Trophoblast cell (in vitro differentiated cells and primary cell): ENCODE measurements around the gene TTC16.

Experiments
- DNase-seq, 2 donors: peaks; one replicate each; pipeline ENCODE4 v3.0.0-alpha.2; 2016
- H2AFZ ChIP-seq: 2 replicates; pipeline ENCODE4 v1.6.1; 2013; ENCODE audit warnings: low read length, moderate library complexity, mild to moderate bottlenecking; ENCODE audit not compliant: insufficient read depth, poor library complexity
- H2AK5ac ChIP-seq: 2 replicates; pipeline ENCODE4 v1.6.1; 2013; ENCODE audit warnings: mild to moderate bottlenecking, low read length
- H2BK120ac ChIP-seq: 2 replicates; pipeline ENCODE4 v1.6.1; 2013; ENCODE audit warnings: low read length, mild to moderate bottlenecking, moderate library complexity; ENCODE audit not compliant: insufficient read depth, poor library complexity
- H2BK12ac ChIP-seq: 2 replicates; pipeline ENCODE4 v1.6.1; 2013; ENCODE audit warnings: mild to moderate bottlenecking, low read length, moderate library complexity
- H2BK5ac ChIP-seq: 2 replicates; pipeline ENCODE4 v1.6.1; 2013; ENCODE audit warnings: low read length, low read depth, moderate library complexity, mild to moderate bottlenecking; ENCODE audit not compliant: poor library complexity
- H3K14ac ChIP-seq: 2 replicates; pipeline ENCODE4 v1.6.1; 2013; ENCODE audit warnings: mild to moderate bottlenecking, low read length
- H3K18ac ChIP-seq: 2 replicates; pipeline ENCODE4 v1.6.1; 2013; ENCODE audit warnings: mild to moderate bottlenecking, low read length
- H3K23ac ChIP-seq: 2 replicates; pipeline ENCODE4 v1.6.1; 2013; ENCODE audit warnings: low read length
- H3K27ac ChIP-seq: 2 replicates; pipeline ENCODE4 v1.5.1; 2013; ENCODE audit warnings: low read depth, mild to moderate bottlenecking, inconsistent platforms, low read length, moderate library complexity
- H3K27me3 ChIP-seq: 2 replicates; pipeline ENCODE4 v1.6.1; 2013; ENCODE audit warnings: inconsistent platforms, mild to moderate bottlenecking, low read length, moderate library complexity; ENCODE audit not compliant: insufficient read depth
- H3K36me3 ChIP-seq, 2 experiments: 1 replicate in 1 of 2; 2 replicates in 1 of 2; pipeline ENCODE4 v1.6.1; 2013; ENCODE audit warnings: low read length in 2 of 2, mild to moderate bottlenecking in 2 of 2, moderate library complexity in 1 of 2; ENCODE audit not compliant: insufficient read depth in 2 of 2, control insufficient read depth in 1 of 2
- H3K4ac ChIP-seq: 2 replicates; pipeline ENCODE4 v1.6.1; 2013; ENCODE audit warnings: low read depth, mild to moderate bottlenecking, low read length, moderate library complexity
- H3K4me1 ChIP-seq, 2 experiments: 1 replicate in 1 of 2; 2 replicates in 1 of 2; pipeline ENCODE4 v1.6.1; 2013; ENCODE audit warnings: low read length in 2 of 2, mild to moderate bottlenecking in 2 of 2, moderate library complexity in 1 of 2; ENCODE audit not compliant: insufficient read depth in 2 of 2, control insufficient read depth in 1 of 2
- H3K4me2 ChIP-seq: 2 replicates; pipeline ENCODE4 v1.6.1; 2013; ENCODE audit warnings: inconsistent platforms, mild to moderate bottlenecking, low read length, moderate library complexity
- H3K4me3 ChIP-seq: 2 replicates; pipeline ENCODE4 v1.5.1; 2013; ENCODE audit warnings: mild to moderate bottlenecking, low read depth, low read length, inconsistent platforms
- H3K79me1 ChIP-seq: one replicate; pipeline ENCODE4 v1.6.1; 2013; ENCODE audit warnings: low read length
- H3K79me2 ChIP-seq: 2 replicates; pipeline ENCODE4 v1.6.1; 2013; ENCODE audit warnings: low read length, mild to moderate bottlenecking; ENCODE audit not compliant: control insufficient read depth, insufficient read depth, poor library complexity
- H3K9ac ChIP-seq: 2 replicates; pipeline ENCODE4 v1.6.1; 2013; ENCODE audit warnings: mild to moderate bottlenecking, low read length
- H3K9me3 ChIP-seq: 2 replicates; pipeline ENCODE4 v1.6.1; 2013; ENCODE audit warnings: low read depth, mild to moderate bottlenecking, control low read depth, inconsistent platforms, low read length; ENCODE audit not compliant: insufficient read depth
- H4K12ac ChIP-seq: 2 replicates; pipeline ENCODE4 v1.6.1; 2013; ENCODE audit warnings: low read depth, mild to moderate bottlenecking, low read length, moderate library complexity
- H4K8ac ChIP-seq: 2 replicates; pipeline ENCODE4 v1.6.1; 2013; ENCODE audit warnings: low read depth, mild to moderate bottlenecking, low read length, moderate library complexity
- H4K91ac ChIP-seq: one replicate; pipeline ENCODE4 v1.6.1; 2013; ENCODE audit warnings: low read depth, mild to moderate bottlenecking, low read length, moderate library complexity
- WGBS: extraction: QIAGEN DNeasy Blood & Tissue Kit; methylation state at CpG from one replicate; pipeline ENCODE4 v1.1.7; 2013; ENCODE audit warnings: missing lambda C conversion rate; ENCODE audit not compliant: insufficient read length, insufficient coverage; ENCODE audit errors: extremely low coverage; 5-methylcytosine and 5-hydroxymethylcytosine counted together

The TTC16 gene

DNA sequence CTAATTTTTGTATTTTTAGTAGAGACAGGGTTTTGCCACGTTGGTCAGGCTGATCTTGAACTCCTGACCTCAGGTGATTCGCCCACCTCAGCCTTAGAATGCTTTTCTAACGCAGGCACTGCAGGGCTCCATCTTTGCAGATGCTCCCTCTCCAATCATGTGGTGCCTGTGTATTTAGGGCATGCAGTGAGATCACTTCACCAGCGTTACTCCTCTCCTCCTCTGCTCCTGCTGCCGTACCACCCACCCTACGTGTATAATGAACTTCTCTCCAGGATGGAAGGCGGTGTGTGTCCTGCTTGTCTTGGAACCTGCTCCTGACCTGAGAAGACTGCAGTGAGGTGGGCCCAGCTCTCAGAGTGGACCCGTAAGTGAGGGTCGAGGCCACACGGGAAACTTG lies 22.7 kb upstream of the TTC16 start:
- H3K4me2 ChIP-seq: no peak overlapping the region
- H3K79me2 ChIP-seq: no peaks in the 10 kb centered on the region
- no peaks in the 10 kb centered on the region for H3K4me1 ChIP-seq
- no peak overlapping the region for H3K4ac ChIP-seq
- no peak overlapping the region for H2AK5ac ChIP-seq
- H3K79me1 ChIP-seq: no peaks in the 10 kb centered on the region
- H3K9me3 ChIP-seq: no peaks in the 10 kb centered on the region
- H2BK5ac ChIP-seq: no peak overlapping the region
- no peak overlapping the region for H3K4me3 ChIP-seq
- H2AFZ ChIP-seq: no peak overlapping the region
- no peak overlapping the region for H2BK120ac ChIP-seq
- H2BK12ac ChIP-seq: no peak overlapping the region
- no peak overlapping the region for H3K14ac ChIP-seq
- no peak overlapping the region for H4K91ac ChIP-seq
- H3K9ac ChIP-seq: no peak overlapping the region
- H4K12ac ChIP-seq: no peak overlapping the region
- no peak for DNase-seq
- peaks cover 11 to 13% of the 10 kb centered on the region in 2 experiments for H3K36me3 ChIP-seq
- no peak overlapping the region for H3K18ac ChIP-seq
- H4K8ac ChIP-seq: no peak overlapping the region
- H3K27me3 ChIP-seq: no peaks in the 10 kb centered on the region
- H3K27ac ChIP-seq: no peak overlapping the region
- no CpG with 5 or more reads among the region's 10 CpGs for WGBS
- no peak overlapping the region for H3K23ac ChIP-seq

DNA sequence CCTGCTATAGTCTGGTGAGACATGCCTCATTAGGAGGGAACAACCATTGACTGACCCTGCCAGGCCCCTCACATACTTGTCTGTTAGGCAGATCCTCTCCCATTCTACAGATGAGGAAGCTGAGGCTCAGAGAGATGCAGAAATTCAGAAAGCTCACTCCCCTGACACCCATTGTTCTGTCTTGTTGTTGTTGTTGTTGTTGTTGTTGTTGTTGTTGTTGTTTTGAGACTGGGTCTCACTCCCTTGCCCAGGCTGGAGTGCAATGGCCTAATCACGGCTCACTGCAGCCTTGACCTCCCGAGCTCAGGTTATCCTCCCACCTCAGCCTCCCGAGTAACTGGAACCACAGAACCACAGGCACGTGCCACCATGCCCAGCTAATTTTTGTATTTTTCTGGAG lies 22.2 kb upstream of the TTC16 start:
- no peak overlapping the region for H2AFZ ChIP-seq
- no peaks in the 10 kb centered on the region for H3K9me3 ChIP-seq
- no peaks in the 10 kb centered on the region for H3K4me1 ChIP-seq
- no peak overlapping the region for H3K4me2 ChIP-seq
- no peak overlapping the region for H3K9ac ChIP-seq
- H3K4ac ChIP-seq: no peak overlapping the region
- H3K27ac ChIP-seq: no peak overlapping the region
- WGBS: no CpG with 5 or more reads among the region's 4 CpGs
- H2BK120ac ChIP-seq: no peak overlapping the region
- no peak overlapping the region for H4K12ac ChIP-seq
- H3K27me3 ChIP-seq: no peaks in the 10 kb centered on the region
- H3K23ac ChIP-seq: no peak overlapping the region
- no peak for DNase-seq
- no peaks in the 10 kb centered on the region for H3K79me1 ChIP-seq
- H2BK12ac ChIP-seq: no peak overlapping the region
- H3K18ac ChIP-seq: no peak overlapping the region
- no peak overlapping the region for H2AK5ac ChIP-seq
- no peak overlapping the region for H4K8ac ChIP-seq
- H3K79me2 ChIP-seq: no peaks in the 10 kb centered on the region
- H4K91ac ChIP-seq: no peak overlapping the region
- peaks cover 11 to 13% of the 10 kb centered on the region in 2 experiments for H3K36me3 ChIP-seq
- no peak overlapping the region for H3K4me3 ChIP-seq
- no peak overlapping the region for H2BK5ac ChIP-seq
- no peak overlapping the region for H3K14ac ChIP-seq

DNA sequence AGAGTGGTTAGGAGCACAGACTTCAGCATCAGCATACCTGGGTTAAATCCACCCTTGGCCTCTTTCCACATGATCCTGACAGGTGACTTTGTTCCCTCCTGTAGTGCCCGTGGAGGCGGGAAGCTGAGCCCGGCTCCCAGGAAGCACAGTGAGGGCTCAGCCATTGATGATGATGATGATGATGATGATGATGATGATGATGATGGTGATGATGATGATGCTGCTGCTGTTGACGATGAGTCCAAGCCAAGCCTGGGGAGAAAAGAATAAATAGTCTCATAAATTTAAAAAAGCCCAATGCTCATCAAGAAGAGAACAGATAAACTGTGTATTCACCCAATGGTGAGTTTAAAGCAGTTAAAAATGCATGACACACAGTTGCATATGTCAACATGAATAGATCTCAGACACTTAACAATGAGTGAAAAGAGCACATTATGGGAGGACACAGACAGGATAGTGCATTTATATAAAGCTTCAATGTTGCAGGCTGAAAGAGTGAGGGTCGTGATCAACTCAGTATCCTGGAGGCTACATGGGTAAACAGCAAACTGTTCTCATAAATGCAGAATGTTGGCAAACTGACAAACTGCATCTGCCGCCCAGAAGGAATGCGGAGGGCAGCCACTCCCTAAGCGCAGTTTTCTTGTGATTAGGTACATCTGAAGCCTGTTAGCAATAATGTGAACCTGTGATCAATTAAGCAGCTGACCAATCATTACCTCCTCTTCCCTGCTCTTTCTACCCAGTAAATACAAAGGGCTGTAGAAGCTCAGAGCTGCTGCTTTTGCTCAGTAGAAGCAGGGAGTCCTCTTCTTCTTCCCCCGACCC lies 20.8 kb upstream of the TTC16 start:
- no peak overlapping the region for H2AFZ ChIP-seq
- H2BK5ac ChIP-seq: no peak overlapping the region
- H4K91ac ChIP-seq: no peak overlapping the region
- no peak overlapping the region for H4K12ac ChIP-seq
- H3K14ac ChIP-seq: no peak overlapping the region
- H3K9ac ChIP-seq: no peak overlapping the region
- H3K4ac ChIP-seq: no peak overlapping the region
- no peak overlapping the region for H3K27ac ChIP-seq
- H3K4me2 ChIP-seq: no peak overlapping the region
- no peaks in the 10 kb centered on the region for H3K9me3 ChIP-seq
- no peak overlapping the region for H2AK5ac ChIP-seq
- H3K27me3 ChIP-seq: no peaks in the 10 kb centered on the region
- no peak overlapping the region for H2BK12ac ChIP-seq
- peaks cover 3% of the 10 kb centered on the region for H3K79me1 ChIP-seq
- H4K8ac ChIP-seq: no peak overlapping the region
- H3K23ac ChIP-seq: no peak overlapping the region
- no peak overlapping the region for H3K18ac ChIP-seq
- H3K36me3 ChIP-seq: peaks cover 3 to 8% of the 10 kb centered on the region in 2 experiments
- peaks cover 0 to 3% of the 10 kb centered on the region in 2 experiments for H3K4me1 ChIP-seq
- no peaks in the 10 kb centered on the region for H3K79me2 ChIP-seq
- no peak overlapping the region for H3K4me3 ChIP-seq
- no CpG with 5 or more reads among the region's 9 CpGs for WGBS
- DNase-seq: no peak
- H2BK120ac ChIP-seq: no peak overlapping the region

DNA sequence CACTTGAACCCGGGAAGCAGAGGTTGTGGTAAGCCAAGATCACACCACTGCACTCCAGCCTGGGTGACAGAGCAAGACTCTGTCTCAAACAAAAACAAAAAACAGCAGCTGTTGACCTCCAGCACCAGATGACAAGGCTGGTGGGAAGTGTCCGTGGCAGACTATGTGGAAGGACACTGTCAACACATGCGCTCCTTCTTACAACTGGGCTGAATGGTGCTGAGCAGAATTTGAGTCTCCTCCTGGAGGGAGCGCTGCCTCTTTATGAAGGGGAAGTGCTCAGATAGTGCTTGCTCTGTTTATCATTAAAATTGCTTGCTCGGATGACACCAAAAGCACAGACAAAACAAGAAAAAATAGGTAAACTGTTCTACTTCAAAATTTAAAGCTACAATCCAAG lies 18.3 kb upstream of the TTC16 start:
- H2BK120ac ChIP-seq: no peak overlapping the region
- no peak overlapping the region for H3K18ac ChIP-seq
- H3K14ac ChIP-seq: no peak overlapping the region
- no peak overlapping the region for H4K91ac ChIP-seq
- H3K4me1 ChIP-seq: peaks cover 0 to 3% of the 10 kb centered on the region in 2 experiments
- no peak overlapping the region for H3K4me3 ChIP-seq
- no peak overlapping the region for H4K8ac ChIP-seq
- H2AK5ac ChIP-seq: no peak overlapping the region
- H3K27me3 ChIP-seq: no peaks in the 10 kb centered on the region
- H3K4ac ChIP-seq: no peak overlapping the region
- H3K27ac ChIP-seq: no peak overlapping the region
- no peaks in the 10 kb centered on the region for H3K9me3 ChIP-seq
- no peak for DNase-seq
- H3K9ac ChIP-seq: no peak overlapping the region
- no CpG with 5 or more reads among the region's 5 CpGs for WGBS
- H3K23ac ChIP-seq: no peak overlapping the region
- no peaks in the 10 kb centered on the region for H3K79me2 ChIP-seq
- no peak overlapping the region for H4K12ac ChIP-seq
- H3K4me2 ChIP-seq: no peak overlapping the region
- H2BK5ac ChIP-seq: no peak overlapping the region
- H3K79me1 ChIP-seq: peaks cover 3% of the 10 kb centered on the region
- no peak overlapping the region for H2BK12ac ChIP-seq
- H2AFZ ChIP-seq: no peak overlapping the region
- H3K36me3 ChIP-seq: peaks cover 0 to under 1% of the 10 kb centered on the region in 2 experiments
